Common myeloid progenitor, CD34-positive (primary cell): ENCODE results near the gene CCDC138.
A peak's percentile ranks its signal among the peaks of the same experiment; 100 is the strongest.

ENCODE experiments used
- CTCF ChIA-PET: fragments of 350-600 bp; sonication (Branson Sonifier 250); formaldehyde crosslinking; loops from one replicate; lab custom pipeline; 2021; ENCODE audit warnings: antibody characterized with exemption; lab: Charles Lee
- POLR2A ChIA-PET: fragments of 350-600 bp; sonication (Branson Sonifier 250); formaldehyde crosslinking; loops from one replicate; lab custom pipeline; 2021; ENCODE audit warnings: antibody characterized with exemption; lab: Charles Lee
- DNase-seq, 3 donors: peaks; one replicate each; pipeline versions ENCODE4 v3.0.0 to v3.0.0-alpha.2; 2013
- H3K27ac ChIP-seq, 2 experiments: 1 replicate in 1 of 2; 2 replicates in 1 of 2; pipeline ENCODE4 v1.7.0; 2013; ENCODE audit warnings: inconsistent platforms in 2 of 2, low read length in 2 of 2, mild to moderate bottlenecking in 2 of 2, low read depth in 1 of 2, moderate library complexity in 1 of 2; ENCODE audit not compliant: severe bottlenecking in 2 of 2, insufficient read depth in 1 of 2, poor library complexity in 1 of 2
- H3K27me3 ChIP-seq, 5 experiments: replicated peaks in 2 of 5; 1 replicate in 3 of 5; 2 replicates in 2 of 5; pipeline versions ENCODE4 v1.6.1 to v1.7.0; 2013; ENCODE audit warnings: low read length in 4 of 5, mild to moderate bottlenecking in 2 of 5, moderate library complexity in 2 of 5, inconsistent platforms in 1 of 5; ENCODE audit not compliant: insufficient read depth in 5 of 5, control insufficient read depth in 4 of 5
- H3K36me3 ChIP-seq, 4 experiments: 1 replicate in 2 of 4; 2 replicates in 2 of 4; pipeline versions ENCODE4 v1.6.1 to v1.7.0; 2013; ENCODE audit warnings: low read length in 3 of 4, control low read depth in 1 of 4, mild to moderate bottlenecking in 1 of 4; ENCODE audit not compliant: control insufficient read depth in 4 of 4, insufficient read depth in 4 of 4
- H3K4me1 ChIP-seq, 4 experiments: 1 replicate in 3 of 4; 2 replicates in 1 of 4; pipeline versions ENCODE4 v1.6.1 to v1.7.1; 2013; ENCODE audit warnings: low read length in 3 of 4, mild to moderate bottlenecking in 3 of 4, control low read depth in 1 of 4, inconsistent platforms in 1 of 4, moderate library complexity in 1 of 4; ENCODE audit not compliant: control insufficient read depth in 4 of 4, insufficient read depth in 4 of 4; ENCODE audit errors: control extremely low read depth in 1 of 4
- H3K4me3 ChIP-seq, 7 experiments: 1 replicate in 4 of 7; 2 replicates in 3 of 7; pipeline versions ENCODE4 v1.5.1 to v1.7.0; 2013; ENCODE audit warnings: mild to moderate bottlenecking in 7 of 7, low read length in 6 of 7, moderate library complexity in 6 of 7, inconsistent platforms in 2 of 7, low read depth in 2 of 7, control low read depth in 1 of 7; ENCODE audit not compliant: insufficient read depth in 4 of 7, control insufficient read depth in 1 of 7; ENCODE audit errors: extremely low read depth in 1 of 7
- H3K9me3 ChIP-seq, 5 experiments: 1 replicate in 4 of 5; 2 replicates in 1 of 5; pipeline versions ENCODE4 v1.6.1 to v1.7.1; 2013; ENCODE audit warnings: low read length in 4 of 5, mild to moderate bottlenecking in 2 of 5, inconsistent platforms in 1 of 5, low read depth in 1 of 5, moderate library complexity in 1 of 5; ENCODE audit not compliant: control insufficient read depth in 4 of 5, insufficient read depth in 2 of 5; ENCODE audit errors: control extremely low read depth in 1 of 5
- WGBS: methylation state at CpG from one replicate; pipeline ENCODE4 v1.1.5; 2013; ENCODE audit not compliant: insufficient coverage; 5-methylcytosine and 5-hydroxymethylcytosine counted together

CCDC138 gene

GRCh38 chr2:108866041-108866440, 79.5 kb downstream of the CCDC138 start:
- DNase-seq: no peak
- no peaks in the 10 kb centered on the region for H3K4me1 ChIP-seq
- ChIA-PET CTCF (no interaction called here), POLR2A (no interaction called here)
- no peak overlapping the region for H3K27ac ChIP-seq
- H3K27me3 ChIP-seq: no peaks in the 10 kb centered on the region
- H3K4me3 ChIP-seq: no peak overlapping the region
- peaks cover 6 to 27% (median 11%) of the 10 kb centered on the region in 5 experiments for H3K9me3 ChIP-seq
- peaks cover 20 to 35% (median 25%) of the 10 kb centered on the region in 4 experiments for H3K36me3 ChIP-seq

- Histone ChIP-seq H3K27me3 (no peaks in the 10 kb centered on the region), H3K4me1 (no peaks in the 10 kb centered on the region), H3K9me3 (peaks cover 7 to 31% (median 12%) of the 10 kb centered on the region in 5 experiments), H3K36me3 (peaks cover 18 to 46% (median 27%) of the 10 kb centered on the region in 4 experiments), H3K4me3 (no peak overlapping the region), H3K27ac (no peak overlapping the region)
- CTCF ChIA-PET: interaction anchor here (1.4 kb wide), 1 partner anchor 25 kb away, joined by 3 read pairs; no protein-coding TSS in a partner anchor
- WGBS: no CpG with 5 or more reads among the region's 1 CpG
- no peak for DNase-seq
- POLR2A ChIA-PET: no interaction called here
Observed at GRCh38 chr2:108868911-108869310, 82.3 kb downstream of the CCDC138 start.

GRCh38 chr2:108869542-108869941, 83.0 kb downstream of the CCDC138 start:
- peaks cover 7 to 31% (median 12%) of the 10 kb centered on the region in 5 experiments for H3K9me3 ChIP-seq
- no peak overlapping the region for H3K27ac ChIP-seq
- no peaks in the 10 kb centered on the region for H3K27me3 ChIP-seq
- H3K4me3 ChIP-seq: peak overlapping the region in 1 of 7 experiments; percentile 5
- DNase-seq: no peak
- no peaks in the 10 kb centered on the region for H3K4me1 ChIP-seq
- 100% methylated on average over 1 of the region's 3 CpGs for WGBS
- ChIA-PET POLR2A (no interaction called here), CTCF (no interaction called here)
- peaks cover 18 to 46% (median 29%) of the 10 kb centered on the region in 4 experiments for H3K36me3 ChIP-seq

- CTCF ChIA-PET: no interaction called here
- peaks cover 7 to 33% (median 12%) of the 10 kb centered on the region in 5 experiments for H3K9me3 ChIP-seq
- POLR2A ChIA-PET: no interaction called here
- DNase-seq: peak in 2 of 3 donors; percentile 29 to 33
- H3K36me3 ChIP-seq: peaks cover 18 to 45% (median 29%) of the 10 kb centered on the region in 4 experiments
- 93% methylated on average over 5 of the region's 5 CpGs for WGBS
- no peaks in the 10 kb centered on the region for H3K27me3 ChIP-seq
- no peak overlapping the region for H3K27ac ChIP-seq
- H3K4me3 ChIP-seq: no peak overlapping the region
- H3K4me1 ChIP-seq: no peaks in the 10 kb centered on the region
Observed at GRCh38 chr2:108870069-108870644, 83.6 kb downstream of the CCDC138 start.

- peaks cover 3 to 22% (median 7%) of the 10 kb centered on the region in 5 experiments for H3K9me3 ChIP-seq
- DNase-seq: no peak
- no peaks in the 10 kb centered on the region for H3K27me3 ChIP-seq
- ChIA-PET POLR2A (no interaction called here), CTCF (no interaction called here)
- no peaks in the 10 kb centered on the region for H3K4me1 ChIP-seq
- no peak overlapping the region for H3K27ac ChIP-seq
- H3K4me3 ChIP-seq: no peak overlapping the region
- WGBS: 100% methylated on average over 2 of the region's 2 CpGs
- peaks cover under 1 to 23% (median 6%) of the 10 kb centered on the region in 4 experiments for H3K36me3 ChIP-seq
Observed at GRCh38 chr2:108877506-108877905, 90.9 kb downstream of the CCDC138 start.

- Histone ChIP-seq H3K4me3 (no peak overlapping the region), H3K27me3 (no peaks in the 10 kb centered on the region), H3K9me3 (peaks cover 3 to 28% (median 10%) of the 10 kb centered on the region in 5 experiments), H3K4me1 (no peaks in the 10 kb centered on the region), H3K27ac (no peak overlapping the region), H3K36me3 (peaks cover 0 to 19% (median 4%) of the 10 kb centered on the region in 4 experiments)
- CTCF ChIA-PET: no interaction called here
- POLR2A ChIA-PET: no interaction called here
- DNase-seq: no peak
- 0% methylated on average over 1 of the region's 2 CpGs for WGBS
Observed at GRCh38 chr2:108878276-108878675, 91.7 kb downstream of the CCDC138 start.

- H3K4me1 ChIP-seq: no peaks in the 10 kb centered on the region
- H3K36me3 ChIP-seq: no peaks in the 10 kb centered on the region
- no peak overlapping the region for H3K4me3 ChIP-seq
- POLR2A ChIA-PET: no interaction called here
- no peak for DNase-seq
- CTCF ChIA-PET: no interaction called here
- no peak overlapping the region for H3K27ac ChIP-seq
- no peaks in the 10 kb centered on the region for H3K27me3 ChIP-seq
- 90% methylated on average over 3 of the region's 6 CpGs for WGBS
- peaks cover 5 to 33% (median 10%) of the 10 kb centered on the region in 5 experiments for H3K9me3 ChIP-seq
Observed at GRCh38 chr2:108884619-108885018, 98.0 kb downstream of the CCDC138 start.
